Activated CD8-positive, alpha-beta memory T cell treated with anti-CD3 and anti-CD28 coated beads for 4 hours (primary cell): Measurements from ENCODE around the gene TMEM145.
"Not testable (repeated sequence)": the region's sequence is repeated elsewhere in the genome, so short reads cannot be mapped to it uniquely, and the experiment has no call there.

ENCODE experiments used
- DNase-seq, 2 donors: peaks; one replicate each; pipeline ENCODE4 v3.0.0-alpha.2; 2020; ENCODE audit warnings: low read depth in 2 of 2

The TMEM145 gene

DNA sequence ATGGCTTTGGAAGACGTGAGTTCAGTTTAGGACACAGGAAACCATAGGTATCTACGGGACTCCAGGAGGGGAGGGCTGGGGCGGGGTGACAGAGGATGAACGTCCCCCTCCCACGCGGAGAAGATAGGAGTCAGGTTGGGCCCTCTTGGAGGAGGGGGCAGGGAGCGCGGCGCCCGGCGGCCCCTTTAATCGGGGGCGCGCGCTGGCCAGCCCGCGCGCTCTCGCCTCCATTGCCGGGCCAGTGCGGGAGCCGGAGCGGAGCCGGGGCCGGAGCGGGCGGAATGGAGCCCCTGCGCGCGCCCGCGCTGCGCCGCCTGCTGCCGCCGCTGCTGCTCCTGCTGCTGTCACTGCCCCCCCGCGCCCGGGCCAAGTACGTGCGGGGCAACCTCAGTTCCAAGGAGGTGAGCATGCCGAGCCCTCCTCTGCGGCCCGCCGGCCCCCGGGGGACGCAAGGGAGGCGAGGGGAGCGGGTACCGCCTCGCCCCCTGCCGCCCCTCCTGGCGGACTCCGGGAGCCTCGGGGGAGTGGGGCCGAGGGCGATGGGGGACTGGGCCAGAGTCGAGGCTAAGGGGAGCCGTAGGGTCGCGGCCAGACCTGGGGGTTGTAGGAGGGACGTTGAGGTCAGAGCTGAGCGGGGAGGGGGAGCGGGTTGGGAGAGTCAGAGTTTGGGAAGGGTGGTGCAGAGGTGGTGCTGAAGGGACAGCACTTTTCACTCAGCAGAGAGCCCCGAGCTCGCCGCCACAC is at the start of gene TMEM145:
TMEM145 (plus strand) TSS at position 214 of the 744 bp plus-strand sequence; CDS start at position 282, 68 bp downstream.
- no peak for DNase-seq

DNA sequence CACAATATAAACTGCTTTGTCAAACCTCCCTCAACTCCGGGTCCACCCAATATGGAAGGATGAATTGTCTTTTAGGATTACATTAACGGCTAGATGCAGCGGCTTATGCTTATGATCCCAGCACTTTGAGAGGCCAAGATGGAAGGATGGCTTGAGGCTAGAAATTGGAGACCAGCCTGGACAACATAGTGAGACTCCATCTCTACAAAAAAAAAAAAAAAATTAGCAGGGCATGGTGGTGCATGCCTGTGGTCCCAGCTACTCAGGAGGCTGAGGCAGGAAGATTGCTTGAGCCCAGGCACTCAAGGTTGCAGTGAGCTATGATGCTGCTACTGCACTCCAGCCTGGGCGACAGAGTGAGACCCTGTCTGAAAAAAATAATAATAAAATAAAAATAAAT is 47.0 kb upstream of the TMEM145 start:
- DNase-seq: not testable (repeated sequence)

DNA sequence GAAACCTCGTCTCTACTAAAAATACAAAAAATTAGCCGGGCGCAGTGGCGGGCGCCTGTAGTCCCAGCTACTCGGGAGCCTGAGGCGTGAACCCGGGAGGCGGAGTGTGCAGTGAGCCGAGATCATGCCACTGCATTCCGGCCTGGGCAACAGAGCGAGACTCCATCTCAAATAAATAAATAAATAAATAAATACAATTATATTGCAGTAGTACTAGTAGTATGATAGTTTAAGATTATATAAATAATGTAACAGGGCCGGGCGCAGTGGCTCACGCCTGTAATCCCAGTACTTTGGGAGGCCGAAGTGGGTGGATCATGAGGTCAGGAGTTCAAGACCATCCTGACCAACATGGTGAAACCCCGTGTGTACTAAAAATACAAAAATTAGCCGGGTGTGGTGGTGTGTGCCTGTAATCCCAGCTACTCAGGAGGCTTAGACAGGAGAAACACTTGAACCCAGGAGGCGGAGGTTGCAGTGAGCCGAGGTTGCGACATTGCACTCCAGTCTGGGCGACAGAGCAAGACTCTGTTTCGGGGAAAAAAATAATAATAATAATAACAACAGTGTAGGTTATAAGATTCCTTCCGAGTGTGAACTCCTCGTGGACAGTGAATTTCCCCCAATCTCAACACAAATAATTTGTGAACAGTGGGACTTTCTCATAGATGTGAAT is 46.0 kb upstream of the TMEM145 start:
- DNase-seq: not testable (repeated sequence)

DNA sequence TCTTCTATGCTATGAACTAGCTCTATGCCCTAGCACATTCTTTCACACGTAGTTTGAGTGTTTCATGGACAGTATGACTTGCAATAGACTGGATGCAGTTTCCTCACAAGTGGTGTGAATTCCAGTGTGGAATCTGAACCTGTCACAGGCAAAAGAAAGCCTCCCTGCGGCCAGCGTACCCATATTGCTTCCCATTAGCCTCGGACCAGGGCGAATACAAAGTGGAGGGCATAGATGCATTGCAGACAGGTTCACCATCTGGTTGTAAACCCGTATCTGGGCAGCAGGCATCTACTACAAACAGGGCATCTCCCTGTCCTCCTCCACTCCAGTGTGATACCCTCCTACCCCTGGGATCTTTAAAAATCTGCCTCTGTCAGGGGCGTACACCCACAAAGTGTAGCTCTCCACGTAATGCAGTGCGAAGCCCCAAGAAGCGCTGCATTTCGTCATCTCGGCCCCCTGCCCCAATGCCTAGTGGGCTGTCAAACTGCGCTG is 45.4 kb upstream of the TMEM145 start:
- DNase-seq: no peak

DNA sequence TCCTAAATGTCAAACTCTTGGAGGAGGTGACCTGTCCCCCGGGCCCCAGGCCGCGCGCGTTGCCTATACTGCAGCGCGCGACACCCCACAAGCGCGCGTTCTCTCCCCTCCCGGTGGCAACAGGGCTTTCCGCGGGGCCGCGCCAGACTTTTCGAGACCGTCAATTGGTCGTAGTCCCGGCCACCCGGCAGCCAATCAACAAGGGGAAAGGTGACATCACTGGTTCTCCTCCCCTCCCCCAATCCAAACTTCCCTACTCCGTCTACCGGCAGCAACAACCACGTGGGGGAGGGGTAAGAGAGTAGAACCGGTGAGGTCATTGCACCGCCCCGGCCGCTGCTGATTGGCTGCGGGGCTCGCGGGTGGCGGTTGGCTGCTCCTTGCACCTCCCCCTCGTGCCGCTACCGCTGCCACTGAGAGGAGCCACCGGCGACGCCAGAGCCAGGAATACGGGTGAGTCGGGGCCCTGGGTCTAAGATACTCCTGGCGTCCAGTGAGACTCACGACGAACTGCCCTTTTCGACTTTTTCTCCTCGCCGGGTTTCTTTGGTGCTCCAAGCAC is 44.9 kb upstream of the TMEM145 start:
- DNase-seq: peak; percentile 97 to 98

DNA sequence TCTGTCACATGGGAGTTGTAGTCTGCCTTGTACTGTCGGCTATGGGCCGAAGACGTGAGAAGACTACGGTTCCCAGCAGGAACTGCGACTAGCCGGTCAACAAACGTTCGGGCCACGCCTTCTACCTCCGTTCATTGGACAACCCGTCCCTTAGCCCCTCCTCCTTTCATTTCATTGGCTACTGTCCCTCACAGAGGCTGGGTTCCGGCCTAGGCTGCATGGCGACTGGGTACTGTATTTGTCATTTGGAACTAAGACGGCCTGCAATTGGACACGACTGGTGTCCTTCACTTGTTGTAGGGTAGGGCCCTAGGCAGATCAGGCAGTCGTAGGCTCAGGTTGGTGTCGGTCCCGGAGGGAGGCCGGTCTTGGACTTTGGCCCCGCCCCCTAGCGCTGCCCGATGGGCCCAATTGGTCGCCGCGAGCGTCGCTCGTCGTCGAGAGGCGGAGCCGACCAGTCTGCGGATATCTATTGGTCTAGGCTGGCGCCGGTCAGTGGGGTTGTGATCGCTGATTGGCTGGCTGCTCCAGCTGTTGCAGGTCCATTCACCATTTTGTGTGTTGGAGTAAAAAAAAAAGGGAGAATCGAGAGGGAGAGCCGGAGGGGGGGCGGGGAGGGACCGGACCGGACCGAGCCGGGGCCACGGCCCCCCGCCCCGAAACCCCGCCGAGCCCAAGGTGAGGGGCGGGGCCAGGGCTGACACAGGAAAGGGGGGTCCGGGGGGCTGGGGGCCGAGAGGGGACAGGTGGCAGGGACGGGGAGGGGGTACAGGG is 44.2 kb upstream of the TMEM145 start, which contains the start of gene CIC:
CIC (plus strand) TSS at position 549 of the 774 bp plus-strand sequence. CDS start 2,532 bp downstream, outside the sequence.
- DNase-seq: peak; percentile 98 to 99

DNA sequence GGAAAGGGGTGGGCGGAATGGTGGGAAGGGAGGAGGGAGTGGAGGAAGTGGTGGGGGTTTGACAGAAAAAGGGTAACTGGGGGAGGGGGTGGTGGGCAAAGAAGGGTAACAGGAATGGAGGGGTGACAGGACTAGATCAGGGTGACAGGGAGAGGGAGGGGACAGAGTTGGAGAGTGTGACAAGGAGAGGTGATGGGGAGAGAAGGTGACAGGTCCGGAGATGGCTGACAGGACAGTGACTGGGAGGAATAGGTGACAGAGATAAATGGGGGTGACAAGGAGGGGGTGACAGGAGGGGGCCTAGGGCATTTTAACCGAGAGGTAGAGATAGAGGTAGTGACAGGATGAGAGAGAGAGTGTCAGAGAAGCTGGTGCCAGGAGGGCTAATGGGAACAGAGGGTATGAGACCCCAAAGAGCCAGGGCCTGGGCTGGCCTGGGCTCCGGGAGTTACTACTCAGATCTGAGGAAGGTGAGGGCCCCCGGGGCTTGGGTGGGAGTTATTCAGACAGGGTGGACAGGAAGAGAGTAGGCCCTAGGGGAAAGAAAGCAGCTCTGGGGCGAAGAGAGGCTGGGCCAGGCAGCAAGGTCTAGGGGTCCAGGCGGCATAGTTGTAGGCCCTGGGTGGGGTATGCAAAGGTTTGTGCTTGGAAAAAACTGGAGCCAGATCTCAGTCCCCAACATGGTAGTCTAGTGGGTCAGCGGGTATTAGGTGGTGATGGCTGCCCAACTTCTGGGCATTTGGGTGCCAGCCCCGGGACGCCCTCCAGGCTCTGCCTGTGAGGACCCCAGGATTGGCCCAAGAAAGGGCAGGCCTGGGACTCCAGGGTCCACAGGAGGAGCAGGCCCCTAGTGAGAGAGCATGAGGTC is 43.4 kb upstream of the TMEM145 start:
- no peak for DNase-seq

DNA sequence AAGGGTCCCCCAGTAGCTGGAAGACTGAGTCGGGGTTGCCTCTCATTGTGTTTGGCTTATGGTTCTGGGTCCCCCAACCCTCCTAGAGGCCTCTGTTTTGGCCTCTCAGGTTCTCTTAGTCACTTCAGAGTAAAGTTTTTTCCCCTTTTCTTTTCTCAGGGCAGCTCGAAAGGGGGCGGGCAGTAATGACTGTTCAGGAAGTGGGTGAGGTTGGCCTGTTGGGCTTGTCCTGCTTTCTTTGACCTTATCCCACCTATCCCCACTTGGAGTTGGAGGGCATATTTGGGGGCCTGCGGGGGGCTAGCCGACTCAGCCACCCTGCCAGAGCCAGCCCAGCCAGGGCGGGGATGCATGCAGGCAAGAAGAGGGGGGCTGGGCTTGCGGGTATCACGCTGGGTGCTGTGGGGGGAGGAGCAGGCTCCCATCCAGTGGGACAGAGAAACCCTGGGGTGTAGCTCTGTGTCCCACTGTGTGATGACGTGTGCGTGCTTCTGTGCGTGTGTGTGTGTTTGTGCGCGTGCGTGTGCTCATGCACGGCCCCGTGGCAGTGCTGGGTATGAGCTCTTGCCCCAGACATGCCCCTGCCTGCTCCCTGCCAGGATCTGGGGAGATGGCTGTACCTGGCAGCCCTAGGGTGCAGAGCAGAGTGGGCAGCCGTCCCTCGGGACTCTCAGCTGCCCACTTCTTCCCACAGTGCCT is 42.6 kb upstream of the TMEM145 start:
- DNase-seq: no peak

DNA sequence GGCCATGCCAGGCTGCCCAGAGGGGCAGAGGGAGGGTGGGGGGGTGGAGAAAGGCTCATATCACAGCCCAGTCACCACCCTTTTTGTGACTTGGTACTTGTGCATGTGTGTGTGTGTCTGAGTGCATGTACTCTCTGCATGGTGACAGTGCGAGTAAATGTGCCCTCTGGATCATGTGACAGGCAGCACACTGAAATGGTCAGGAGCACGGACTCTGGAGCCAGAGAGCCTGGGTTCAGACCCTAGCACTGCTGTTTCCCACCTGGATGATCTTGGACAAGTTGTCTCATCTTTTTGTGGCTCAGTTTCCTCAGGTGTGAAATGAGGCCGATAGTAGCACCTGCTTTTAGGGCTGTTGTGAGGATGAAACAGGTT is 42.1 kb upstream of the TMEM145 start:
- no peak for DNase-seq

DNA sequence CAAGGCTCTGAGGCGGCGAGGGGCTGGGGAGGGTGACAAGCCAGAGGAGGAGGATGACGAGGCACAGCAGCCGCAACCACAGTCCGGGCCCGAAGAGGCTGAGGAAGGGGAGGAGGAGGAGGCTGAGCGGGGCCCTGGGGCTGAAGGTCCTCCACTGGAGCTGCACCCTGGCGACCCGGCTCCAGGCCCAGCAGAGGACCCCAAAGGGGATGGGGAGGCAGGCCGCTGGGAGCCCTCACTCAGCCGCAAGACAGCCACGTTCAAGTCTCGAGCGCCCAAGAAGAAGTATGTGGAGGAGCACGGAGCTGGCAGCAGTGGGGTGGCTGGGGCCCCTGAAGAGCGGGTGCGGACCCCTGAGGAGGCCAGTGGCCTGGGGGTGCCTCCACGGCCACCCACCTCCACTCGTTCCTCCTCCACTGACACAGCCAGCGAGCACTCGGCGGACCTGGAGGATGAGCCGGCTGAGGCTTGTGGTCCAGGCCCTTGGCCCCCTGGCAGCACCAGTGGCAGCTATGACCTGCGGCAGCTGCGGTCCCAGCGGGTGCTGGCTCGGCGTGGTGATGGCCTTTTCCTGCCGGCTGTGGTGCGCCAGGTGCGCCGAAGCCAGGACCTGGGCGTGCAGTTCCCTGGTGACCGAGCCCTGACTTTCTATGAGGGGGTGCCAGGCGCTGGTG is 41.1 kb upstream of the TMEM145 start:
- DNase-seq: no peak

DNA sequence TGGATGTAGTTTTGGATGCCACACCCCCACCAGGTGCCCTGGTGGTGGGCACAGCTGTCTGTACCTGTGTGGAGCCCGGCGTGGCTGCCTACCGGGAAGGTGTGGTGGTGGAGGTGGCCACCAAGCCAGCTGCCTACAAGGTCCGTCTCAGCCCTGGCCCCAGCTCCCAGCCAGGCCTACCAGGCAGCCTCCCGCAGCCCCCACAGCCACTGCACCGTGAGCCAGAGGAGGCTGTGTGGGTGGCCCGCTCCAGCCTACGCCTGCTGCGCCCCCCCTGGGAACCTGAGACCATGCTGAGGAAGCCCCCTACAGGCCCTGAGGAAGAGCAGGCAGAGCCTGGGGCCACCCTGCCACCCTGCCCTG is 40.6 kb upstream of the TMEM145 start:
- DNase-seq: no peak

DNA sequence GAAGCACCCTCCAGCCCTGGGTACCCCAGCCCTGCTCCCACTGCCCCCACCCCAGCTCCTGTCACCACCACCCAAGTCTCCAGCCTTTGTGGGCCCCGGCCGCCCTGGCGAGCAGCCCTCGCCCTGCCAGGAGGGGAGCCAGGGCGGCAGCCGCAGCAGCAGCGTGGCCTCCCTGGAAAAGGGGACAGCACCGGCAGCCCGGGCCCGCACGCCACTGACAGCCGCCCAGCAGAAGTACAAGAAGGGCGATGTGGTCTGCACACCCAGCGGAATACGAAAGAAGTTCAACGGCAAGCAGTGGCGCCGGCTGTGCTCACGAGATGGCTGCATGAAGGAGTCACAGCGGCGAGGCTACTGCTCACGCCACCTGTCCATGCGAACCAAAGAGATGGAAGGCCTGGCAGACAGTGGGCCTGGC is 40.1 kb upstream of the TMEM145 start:
- no peak for DNase-seq

DNA sequence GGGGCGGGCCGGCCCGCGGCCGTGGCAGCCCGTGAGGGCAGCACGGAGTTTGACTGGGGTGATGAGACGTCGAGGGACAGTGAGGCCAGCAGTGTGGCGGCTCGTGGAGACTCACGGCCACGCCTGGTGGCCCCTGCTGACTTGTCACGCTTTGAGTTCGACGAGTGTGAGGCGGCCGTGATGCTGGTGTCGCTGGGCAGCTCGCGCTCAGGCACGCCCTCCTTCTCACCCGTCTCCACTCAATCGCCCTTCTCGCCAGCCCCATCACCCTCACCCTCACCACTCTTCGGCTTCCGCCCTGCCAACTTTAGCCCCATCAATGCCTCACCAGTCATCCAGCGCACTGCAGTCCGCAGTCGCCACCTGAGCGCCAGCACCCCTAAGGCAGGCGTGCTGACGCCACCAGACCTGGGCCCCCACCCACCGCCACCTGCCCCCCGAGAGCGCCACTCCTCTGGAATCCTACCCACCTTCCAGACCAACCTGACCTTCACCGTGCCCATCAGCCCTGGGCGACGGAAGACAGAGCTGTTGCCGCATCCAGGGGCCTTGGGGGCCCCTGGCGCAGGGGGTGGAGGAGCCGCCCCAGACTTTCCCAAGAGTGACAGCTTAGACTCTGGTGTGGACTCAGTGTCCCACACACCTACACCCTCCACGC is 39.6 kb upstream of the TMEM145 start:
- DNase-seq: no peak

DNA sequence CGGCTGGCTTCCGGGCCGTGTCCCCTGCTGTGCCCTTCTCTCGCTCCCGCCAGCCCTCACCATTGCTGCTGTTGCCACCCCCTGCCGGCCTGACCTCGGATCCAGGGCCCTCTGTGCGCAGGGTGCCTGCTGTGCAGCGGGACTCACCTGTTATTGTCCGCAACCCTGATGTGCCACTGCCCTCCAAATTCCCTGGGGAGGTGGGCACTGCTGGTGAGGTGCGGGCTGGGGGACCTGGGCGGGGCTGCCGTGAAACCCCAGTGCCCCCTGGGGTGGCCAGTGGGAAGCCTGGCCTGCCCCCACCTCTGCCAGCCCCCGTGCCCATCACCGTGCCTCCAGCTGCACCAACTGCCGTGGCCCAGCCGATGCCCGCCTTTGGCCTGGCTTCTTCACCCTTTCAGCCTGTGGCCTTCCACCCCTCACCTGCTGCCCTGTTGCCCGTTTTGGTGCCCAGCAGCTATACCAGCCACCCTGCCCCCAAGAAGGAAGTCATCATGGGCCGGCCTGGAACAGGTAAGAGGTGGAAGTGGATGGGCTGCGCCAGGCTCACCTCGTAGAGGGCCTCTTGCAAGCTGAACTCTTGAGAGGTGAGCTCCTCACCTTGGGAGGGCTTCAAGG is 38.9 kb upstream of the TMEM145 start:
- DNase-seq: no peak

DNA sequence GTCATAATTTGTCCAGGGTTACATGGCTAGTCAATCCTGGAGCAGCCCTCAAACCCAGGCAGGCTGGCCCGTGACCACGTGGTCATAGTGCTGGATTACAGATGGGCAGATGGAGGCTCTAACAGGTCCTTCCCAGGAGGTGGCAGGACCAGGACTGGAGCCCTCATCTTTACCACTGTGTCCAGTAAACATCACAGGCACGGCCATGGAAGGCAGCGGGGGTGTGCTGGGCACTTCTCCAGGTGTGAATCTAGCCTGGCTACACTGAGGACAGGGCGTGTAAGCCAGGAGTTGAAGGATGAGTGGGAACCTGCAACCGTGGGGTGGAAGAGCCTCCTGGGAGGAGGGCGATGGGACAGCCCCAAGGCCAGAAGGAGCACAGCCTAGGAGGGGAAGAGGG is 38.0 kb upstream of the TMEM145 start:
- no peak for DNase-seq

DNA sequence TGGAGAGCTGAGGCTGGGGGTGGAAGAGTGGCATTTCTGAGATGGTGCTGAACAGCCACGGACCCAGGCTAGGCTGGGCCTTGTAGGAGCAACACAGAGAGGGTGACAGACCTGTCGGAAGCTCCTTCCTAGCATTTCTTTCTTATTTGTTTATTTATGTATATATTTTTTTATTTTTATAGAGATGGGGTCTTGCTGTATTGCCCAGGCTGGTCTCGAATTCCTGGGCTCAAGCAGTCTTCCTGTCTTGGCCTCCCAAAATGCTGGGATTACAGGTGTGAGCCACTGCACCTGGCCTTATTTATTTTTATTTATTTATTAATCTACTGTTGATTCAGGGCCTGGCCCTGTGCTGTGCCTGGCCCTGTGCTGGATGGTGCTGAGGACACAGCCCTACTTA is 37.6 kb upstream of the TMEM145 start:
- no peak for DNase-seq

DNA sequence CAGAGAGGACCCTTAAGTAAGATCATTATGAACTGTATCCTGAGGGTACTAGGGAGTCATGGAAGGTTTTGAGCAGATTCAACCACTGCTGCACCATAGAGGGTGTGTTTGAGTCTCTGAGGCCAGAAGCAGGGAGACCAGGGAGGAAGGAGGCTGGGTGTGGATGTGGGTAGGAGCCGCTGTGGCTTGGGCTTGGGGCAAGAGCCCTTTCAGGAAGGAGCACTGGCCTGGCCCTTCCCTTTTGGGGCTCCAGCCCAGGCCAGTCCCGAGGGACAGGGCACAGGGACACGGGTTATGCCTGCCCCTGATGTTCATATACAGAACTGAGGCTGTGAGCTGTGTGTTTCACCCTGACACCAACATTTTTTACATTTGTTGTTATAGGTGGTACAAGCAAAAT is 36.8 kb upstream of the TMEM145 start:
- DNase-seq: no peak

DNA sequence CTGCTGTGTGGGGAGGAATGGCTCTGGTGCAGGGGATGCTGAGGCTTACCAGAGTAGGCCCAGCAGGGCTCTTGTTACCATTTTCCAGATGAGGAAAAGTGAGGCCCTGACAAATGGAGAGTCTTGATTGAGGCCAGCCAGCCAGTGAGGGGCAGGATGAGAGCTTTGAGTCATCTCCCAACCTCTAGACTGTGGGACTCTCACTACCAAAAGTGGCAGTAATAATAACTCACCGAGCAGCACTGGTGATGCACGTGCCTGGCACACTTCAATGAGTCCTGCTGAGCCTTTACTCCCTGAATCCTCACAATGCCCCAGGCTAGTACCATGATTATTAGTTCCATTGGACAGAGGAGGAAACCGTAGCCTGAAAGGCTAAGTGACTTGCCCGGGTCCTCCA is 36.3 kb upstream of the TMEM145 start:
- no peak for DNase-seq
